Hepatocyte (in vitro differentiated cells): ENCODE measurements around the gene IFNA17. TPM values are rescaled to one million over a fixed set of nuclear protein-coding genes. Genes with fewer than 3 reads are reported as not detected.

Experiments used
- DNase-seq: peaks from one replicate; pipeline ENCODE4 v3.0.0-alpha.2; 2016; ENCODE audit warnings: low spot score
- H2AFZ ChIP-seq: fragments of 200-600 bp; sonication (generic); 2 replicates; pipeline ENCODE4 v1.6.0; 2016; ENCODE audit warnings: antibody characterized with exemption, mild to moderate bottlenecking
- H3K27ac ChIP-seq: fragments of 200-600 bp; sonication (generic); 2 replicates; pipeline ENCODE4 v1.5.1; 2016; ENCODE audit warnings: mild to moderate bottlenecking
- H3K27me3 ChIP-seq: fragments of 200-600 bp; sonication (generic); 2 replicates; pipeline ENCODE4 v1.6.1; 2016
- H3K36me3 ChIP-seq: fragments of 200-600 bp; sonication (generic); replicated peaks from 2 replicates; pipeline ENCODE4 v1.5.1; 2016; ENCODE audit warnings: low read depth; ENCODE audit not compliant: insufficient read depth
- H3K4me1 ChIP-seq: fragments of 200-600 bp; sonication (generic); 2 replicates; pipeline ENCODE4 v1.5.1; 2016; ENCODE audit warnings: mild to moderate bottlenecking, moderate library complexity; ENCODE audit not compliant: insufficient read depth
- H3K4me2 ChIP-seq: fragments of 200-600 bp; sonication (generic); 2 replicates; pipeline ENCODE4 v1.6.0; 2016
- H3K4me3 ChIP-seq: fragments of 200-600 bp; sonication (generic); 2 replicates; pipeline ENCODE4 v1.5.1; 2016; ENCODE audit warnings: mild to moderate bottlenecking
- H3K79me2 ChIP-seq: fragments of 200-600 bp; sonication (generic); 2 replicates; pipeline ENCODE4 v1.6.0; 2017; ENCODE audit warnings: mild to moderate bottlenecking
- H3K9me2 ChIP-seq: fragments of 200-600 bp; sonication (generic); replicated peaks from 2 replicates; pipeline ENCODE4 v1.6.0; 2017; ENCODE audit warnings: mild to moderate bottlenecking; ENCODE audit not compliant: insufficient read depth
- H3K9me3 ChIP-seq: fragments of 200-600 bp; sonication (generic); 2 replicates; pipeline ENCODE4 v1.5.1; 2016; ENCODE audit warnings: low read depth, mild to moderate bottlenecking
- H4K20me1 ChIP-seq: fragments of 200-600 bp; sonication (generic); 2 replicates; pipeline ENCODE4 v1.6.0; 2016; ENCODE audit warnings: mild to moderate bottlenecking; ENCODE audit not compliant: insufficient read depth, poor library complexity, severe bottlenecking
- EZH2 ChIP-seq: fragments of 200-600 bp; sonication (generic); IDR thresholded peaks from 2 replicates; pipeline ENCODE4 v1.6.1; 2016; ENCODE audit warnings: antibody characterized with exemption, mild to moderate bottlenecking, borderline replicate concordance
- EZH2phosphoT487 ChIP-seq: fragments of 200-600 bp; sonication (generic); IDR thresholded peaks from one replicate; pipeline ENCODE4 v1.6.1; 2018; ENCODE audit warnings: antibody characterized with exemption, mild to moderate bottlenecking, low read depth, moderate library complexity; ENCODE audit not compliant: unreplicated experiment, severe bottlenecking
- WGBS: methylation state at CpG from one replicate; pipeline ENCODE4 v1.1.6; 2016; ENCODE audit warnings: low lambda C conversion rate; ENCODE audit errors: missing lambda C conversion rate; 5-methylcytosine and 5-hydroxymethylcytosine counted together
- polyA plus RNA-seq: library from polyadenylated mRNA; unstranded; fragments of >200 nt; fragmentation: Nextera tagmentation; extraction: Ambion mirVana; gene quantifications from 2 replicates; pipeline ENCODE4 v1.2.1, GENCODE V29; 2016
- total RNA-seq: library from RNA; depleted of rRNA; stranded (reverse); fragments of >200 nt; gene quantifications from 2 replicates; pipeline ENCODE4 v1.2.3, GENCODE V29; 2014
- TF ChIP-seq, protein P1 (sequence below): fragments of 200-600 bp; sonication (generic); IDR thresholded peaks from 2 replicates; pipeline ENCODE4 v1.5.1; 2016; ENCODE audit warnings: antibody characterized with exemption, mild to moderate bottlenecking; ENCODE audit not compliant: poor library complexity

The IFNA17 gene
- total RNA-seq (not detected in 2 replicates), polyA plus RNA-seq (not detected in 2 replicates)

DNA sequence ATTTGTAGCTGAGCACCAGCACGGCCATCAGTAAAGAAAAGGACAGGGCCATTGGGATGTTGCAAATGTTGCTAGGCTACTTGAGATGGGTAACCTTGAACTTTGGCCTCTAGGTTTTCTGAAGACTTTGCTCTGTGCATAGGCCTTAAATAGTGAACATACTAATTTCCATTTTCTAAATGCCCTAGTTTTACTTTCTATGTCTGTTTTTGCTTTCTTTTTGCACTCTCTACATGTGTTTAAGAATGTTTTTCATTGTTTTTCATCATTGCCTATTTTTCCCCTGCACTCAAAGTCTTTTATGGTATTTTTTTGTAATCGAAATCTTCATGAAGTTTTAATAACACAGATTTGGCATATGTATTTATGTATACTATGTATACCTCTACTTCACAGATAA is at the start of gene IFNA17:
Gene IFNA17, minus strand, starts transcription at position 101 of the 400 bp plus-strand sequence. Its CDS starts 49 bp downstream, at position 52.
- H2AFZ ChIP-seq = no peak within 1 kb of the TSS
- no peak for DNase-seq
- no peaks in the 10 kb centered on the region for H4K20me1 ChIP-seq
- no peak within 1 kb of the TSS for H3K4me2 ChIP-seq
- TF ChIP-seq EZH2 (no peak), EZH2phosphoT487 (no peak)
- TF ChIP-seq, protein P1, sequence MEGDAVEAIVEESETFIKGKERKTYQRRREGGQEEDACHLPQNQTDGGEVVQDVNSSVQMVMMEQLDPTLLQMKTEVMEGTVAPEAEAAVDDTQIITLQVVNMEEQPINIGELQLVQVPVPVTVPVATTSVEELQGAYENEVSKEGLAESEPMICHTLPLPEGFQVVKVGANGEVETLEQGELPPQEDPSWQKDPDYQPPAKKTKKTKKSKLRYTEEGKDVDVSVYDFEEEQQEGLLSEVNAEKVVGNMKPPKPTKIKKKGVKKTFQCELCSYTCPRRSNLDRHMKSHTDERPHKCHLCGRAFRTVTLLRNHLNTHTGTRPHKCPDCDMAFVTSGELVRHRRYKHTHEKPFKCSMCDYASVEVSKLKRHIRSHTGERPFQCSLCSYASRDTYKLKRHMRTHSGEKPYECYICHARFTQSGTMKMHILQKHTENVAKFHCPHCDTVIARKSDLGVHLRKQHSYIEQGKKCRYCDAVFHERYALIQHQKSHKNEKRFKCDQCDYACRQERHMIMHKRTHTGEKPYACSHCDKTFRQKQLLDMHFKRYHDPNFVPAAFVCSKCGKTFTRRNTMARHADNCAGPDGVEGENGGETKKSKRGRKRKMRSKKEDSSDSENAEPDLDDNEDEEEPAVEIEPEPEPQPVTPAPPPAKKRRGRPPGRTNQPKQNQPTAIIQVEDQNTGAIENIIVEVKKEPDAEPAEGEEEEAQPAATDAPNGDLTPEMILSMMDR = no peak
- H3K9me2 ChIP-seq = no peaks in the 10 kb centered on the region
- H3K27me3 ChIP-seq = no peaks in the 10 kb centered on the region
- H3K27ac ChIP-seq = no peak within 1 kb of the TSS
- no peaks in the 10 kb centered on the region for H3K9me3 ChIP-seq
- whole genome bisulfite sequencing = 87% methylated on average over 2 of the region's 2 CpGs
- H3K79me2 ChIP-seq = no peaks in the 10 kb centered on the region
- no peak within 1 kb of the TSS for H3K4me3 ChIP-seq
- no peaks in the 10 kb centered on the region for H3K4me1 ChIP-seq
- H3K36me3 ChIP-seq = no peaks in the 10 kb centered on the region

DNA sequence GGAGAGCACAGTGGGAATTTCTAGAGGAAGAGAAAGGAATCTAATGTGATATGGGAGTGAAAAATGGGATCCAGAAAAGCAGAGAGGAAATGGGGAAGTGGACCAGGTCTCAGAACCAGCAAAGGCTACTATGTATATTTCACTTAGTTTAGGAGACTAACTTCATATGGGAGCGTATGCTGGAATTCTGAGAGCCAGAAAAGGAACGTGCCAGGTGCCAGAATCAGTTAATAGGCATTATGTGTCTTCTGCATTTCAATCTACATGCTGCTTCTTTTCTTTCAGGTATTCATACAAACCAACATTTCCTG is 40.3 kb upstream of the IFNA17 start:
- WGBS = 60% methylated on average over 2 of the region's 2 CpGs
- Histone ChIP-seq H3K4me2 (no peak overlapping the region), H3K9me2 (no peaks in the 10 kb centered on the region), H3K79me2 (no peaks in the 10 kb centered on the region), H2AFZ (no peak overlapping the region), H3K9me3 (no peaks in the 10 kb centered on the region), H4K20me1 (no peaks in the 10 kb centered on the region), H3K27me3 (peaks cover 33% of the 10 kb centered on the region), H3K4me1 (no peaks in the 10 kb centered on the region), H3K36me3 (no peaks in the 10 kb centered on the region), H3K4me3 (no peak overlapping the region), H3K27ac (no peak overlapping the region)
- DNase-seq = no peak
- TF ChIP-seq, protein P1 = no peak
- TF ChIP-seq EZH2phosphoT487 (no peak), EZH2 (no peak)

DNA sequence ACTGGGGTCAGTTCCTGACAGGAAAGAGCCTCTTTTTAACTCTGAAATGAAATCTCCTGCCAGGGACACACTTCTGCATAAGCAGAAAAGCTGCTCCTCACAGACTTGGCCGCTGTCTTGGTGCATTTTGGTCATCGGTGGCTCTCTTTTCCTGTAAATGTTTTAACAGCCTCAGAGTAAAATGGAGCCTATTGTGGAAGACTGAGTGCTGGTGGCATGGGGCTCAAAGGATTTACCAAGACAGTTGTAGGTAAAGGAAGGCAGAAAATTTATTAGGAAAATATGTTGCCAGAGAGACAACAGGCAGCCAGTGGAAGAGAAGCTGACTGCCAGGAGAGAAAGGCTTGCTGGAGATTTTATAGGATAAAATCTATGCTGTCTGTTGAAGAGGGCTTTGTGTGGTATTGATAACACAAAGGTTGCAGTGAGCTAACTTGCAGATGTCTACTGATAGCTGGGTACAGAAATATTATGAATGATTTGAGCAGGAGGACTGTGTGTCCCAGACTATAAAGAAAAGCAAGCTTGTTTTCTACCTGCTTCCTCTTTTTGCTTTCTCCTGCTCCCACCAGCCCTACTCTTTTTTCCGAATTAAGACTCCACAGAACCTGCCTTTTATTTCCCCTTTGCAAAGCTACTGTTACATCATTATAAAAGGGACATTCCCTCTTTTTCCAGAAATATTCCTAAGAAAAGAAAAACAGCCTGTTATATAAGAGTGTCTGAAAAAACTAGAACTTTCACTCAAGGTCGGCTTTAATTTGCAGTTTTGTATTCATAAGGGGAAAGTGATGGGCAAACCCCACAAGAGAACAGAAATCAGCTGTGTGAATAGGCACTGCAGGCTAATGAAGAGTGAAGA is 39.7 kb upstream of the IFNA17 start:
- no peak for DNase-seq
- H3K79me2 ChIP-seq = no peaks in the 10 kb centered on the region
- H3K9me3 ChIP-seq = no peaks in the 10 kb centered on the region
- H3K36me3 ChIP-seq = no peaks in the 10 kb centered on the region
- H3K4me2 ChIP-seq = no peak overlapping the region
- peaks cover 33% of the 10 kb centered on the region for H3K27me3 ChIP-seq
- H3K4me1 ChIP-seq = no peaks in the 10 kb centered on the region
- H3K4me3 ChIP-seq = no peak overlapping the region
- H4K20me1 ChIP-seq = no peaks in the 10 kb centered on the region
- TF ChIP-seq, protein P1 = no peak
- no peak for TF ChIP-seq EZH2
- TF ChIP-seq EZH2phosphoT487 = no peak
- H3K9me2 ChIP-seq = no peaks in the 10 kb centered on the region
- 76% methylated on average over 4 of the region's 4 CpGs for WGBS
- no peak overlapping the region for H3K27ac ChIP-seq
- no peak overlapping the region for H2AFZ ChIP-seq
